Stimulated activated CD4-positive, alpha-beta T cell treated with anti-CD3 and anti-CD28 coated beads, TNF-alpha, amount 100 ng/mL, for 24 hours (primary cell): Measurements from ENCODE around the gene KCNK7.

Source experiments
- DNase-seq, 3 experiments: peaks; one replicate each; pipeline ENCODE4 v3.0.0-alpha.2; 2020; ENCODE audit warnings: low read depth in 3 of 3

Gene KCNK7

GRCh38 chr11:65611028-65611757 lies 15.6 kb upstream of the KCNK7 start:
- DNase-seq = no peak

- DNase-seq = no peak
These were observed 14.8 kb upstream of the KCNK7 start for GRCh38 chr11:65610404-65610803.

GRCh38 chr11:65609665-65610064 lies 14.1 kb upstream of the KCNK7 start:
- no peak for DNase-seq

DNA sequence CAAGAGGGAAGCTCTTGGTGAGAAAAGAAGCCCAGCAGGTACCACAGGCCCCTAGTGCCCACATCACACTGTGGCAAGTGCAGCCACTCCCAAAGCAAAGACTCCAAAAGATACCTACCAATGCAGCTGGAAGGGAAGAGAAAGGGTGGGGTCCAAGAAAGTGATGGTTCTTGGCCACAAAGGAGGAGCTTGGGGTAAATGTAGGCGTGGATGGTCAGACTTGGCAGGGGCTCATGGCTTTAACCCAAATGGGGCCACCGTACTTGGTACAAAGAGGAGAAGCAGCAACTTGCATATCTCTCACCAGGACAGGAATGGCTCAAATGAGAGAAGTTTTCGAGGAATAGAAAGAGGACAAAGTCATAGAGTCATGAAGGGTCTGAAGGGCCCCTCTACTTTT lies 13.6 kb upstream of the KCNK7 start:
- no peak for DNase-seq

GRCh38 chr11:65607614-65608426 lies 12.2 kb upstream of the KCNK7 start:
- no peak for DNase-seq

- no peak for DNase-seq
These were observed 11.4 kb upstream of the KCNK7 start for GRCh38 chr11:65606876-65607613.

- no peak for DNase-seq
These were observed 8.7 kb upstream of the KCNK7 start for GRCh38 chr11:65604258-65604657.

- no peak for DNase-seq
These were observed 4.3 kb upstream of the KCNK7 start for GRCh38 chr11:65599955-65600246.

DNA sequence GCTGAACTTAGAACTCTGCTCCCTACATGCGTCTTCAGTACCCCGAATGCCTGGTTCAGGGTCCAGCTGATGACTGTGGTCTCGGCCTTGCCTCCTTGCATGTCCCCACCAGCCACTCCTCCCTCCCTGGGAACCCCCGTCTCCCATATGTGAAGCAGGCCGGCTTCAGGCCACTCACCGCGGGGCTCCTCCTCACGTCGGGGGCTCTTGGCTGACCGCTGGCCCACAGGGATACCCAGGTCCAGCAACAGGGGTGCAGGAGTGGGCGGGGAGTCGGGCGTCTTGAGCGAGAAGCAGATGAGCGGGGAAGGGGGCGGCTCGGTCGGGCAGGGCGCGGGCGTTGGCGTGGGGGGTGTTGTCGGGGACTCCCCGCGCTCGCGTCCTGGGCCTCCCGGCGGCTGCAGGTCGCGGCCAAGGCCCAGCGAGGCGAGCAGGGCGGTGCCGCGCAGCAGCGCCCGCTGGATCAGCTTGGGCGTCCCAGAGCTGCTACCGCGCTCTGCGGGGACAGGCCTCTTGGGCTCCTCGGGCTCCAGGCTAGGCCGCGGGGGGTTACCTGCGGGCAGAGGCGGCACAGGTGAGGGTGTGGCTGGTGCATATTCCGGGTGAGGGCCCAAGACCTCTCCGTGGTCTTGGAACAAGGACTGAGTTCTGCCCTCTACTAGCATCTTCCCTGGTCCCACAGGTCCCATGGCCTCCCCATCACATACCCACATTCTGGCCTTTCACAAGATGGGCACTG lies 3.8 kb upstream of the KCNK7 start:
- DNase-seq = no peak

DNA sequence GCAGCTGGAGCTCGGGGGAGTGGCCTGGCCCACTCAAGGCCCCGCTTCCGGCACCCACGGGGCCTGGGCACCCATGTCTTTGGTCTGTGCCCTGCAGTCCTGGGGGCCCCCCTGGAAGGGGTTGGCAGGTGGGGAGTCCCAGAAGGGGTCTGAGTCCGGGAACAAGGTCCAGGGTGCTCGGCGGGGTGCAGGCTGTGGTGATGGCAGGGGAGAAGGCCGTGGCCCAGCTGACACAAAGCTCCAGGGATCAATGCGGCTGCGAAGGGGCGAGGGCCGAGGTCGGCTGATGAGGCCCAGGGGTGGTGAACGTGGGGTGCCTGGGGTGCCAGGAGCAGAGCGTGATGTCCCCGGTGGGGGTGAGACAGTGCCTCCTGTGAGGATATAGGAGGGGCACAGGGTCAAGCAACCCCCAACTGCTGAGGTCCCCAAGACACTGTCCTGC lies 2.7 kb upstream of the KCNK7 start:
- DNase-seq = no peak

DNA sequence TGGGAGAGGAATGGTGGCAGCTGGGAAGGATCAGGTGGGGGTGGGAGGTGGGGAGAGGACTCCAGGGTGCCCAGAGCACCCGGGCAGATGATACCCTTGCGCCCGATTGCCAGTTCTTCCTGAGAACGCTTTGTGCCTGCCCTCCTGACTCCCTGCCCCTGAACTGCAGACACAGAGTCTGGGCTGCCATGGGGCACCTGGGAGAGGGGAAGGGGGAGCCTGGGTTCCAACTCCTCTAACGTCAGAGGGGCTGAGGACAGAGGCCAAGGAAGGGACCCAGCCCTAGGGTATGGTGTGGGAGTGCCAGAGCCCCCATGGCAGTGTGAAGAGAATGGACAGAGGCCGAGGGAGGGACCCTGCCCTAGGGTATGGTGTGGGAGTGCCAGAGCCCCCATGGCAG lies 920 bp upstream of the KCNK7 start:
- DNase-seq = no peak

DNA sequence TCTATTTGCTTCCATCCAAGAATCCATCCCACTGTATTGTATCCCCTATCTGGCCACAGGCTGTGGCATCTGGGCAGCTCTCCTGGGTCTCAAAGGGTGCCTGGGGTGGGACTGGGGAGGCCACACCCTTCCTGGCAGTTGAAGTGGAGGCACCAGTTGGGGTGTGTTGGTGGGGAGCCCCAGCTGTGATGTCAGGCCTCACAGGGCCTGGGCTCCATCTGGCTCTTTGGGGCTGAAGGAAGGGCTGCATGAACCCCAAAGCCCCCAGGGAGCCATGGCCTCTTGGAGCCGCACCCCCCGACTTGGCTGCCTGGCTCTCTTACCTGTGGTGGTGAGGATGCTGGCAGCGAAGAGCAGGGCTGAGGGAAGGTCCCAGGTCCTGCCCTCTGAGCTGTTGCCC lies 469 bp downstream of the KCNK7 start:
- DNase-seq = no peak

DNA sequence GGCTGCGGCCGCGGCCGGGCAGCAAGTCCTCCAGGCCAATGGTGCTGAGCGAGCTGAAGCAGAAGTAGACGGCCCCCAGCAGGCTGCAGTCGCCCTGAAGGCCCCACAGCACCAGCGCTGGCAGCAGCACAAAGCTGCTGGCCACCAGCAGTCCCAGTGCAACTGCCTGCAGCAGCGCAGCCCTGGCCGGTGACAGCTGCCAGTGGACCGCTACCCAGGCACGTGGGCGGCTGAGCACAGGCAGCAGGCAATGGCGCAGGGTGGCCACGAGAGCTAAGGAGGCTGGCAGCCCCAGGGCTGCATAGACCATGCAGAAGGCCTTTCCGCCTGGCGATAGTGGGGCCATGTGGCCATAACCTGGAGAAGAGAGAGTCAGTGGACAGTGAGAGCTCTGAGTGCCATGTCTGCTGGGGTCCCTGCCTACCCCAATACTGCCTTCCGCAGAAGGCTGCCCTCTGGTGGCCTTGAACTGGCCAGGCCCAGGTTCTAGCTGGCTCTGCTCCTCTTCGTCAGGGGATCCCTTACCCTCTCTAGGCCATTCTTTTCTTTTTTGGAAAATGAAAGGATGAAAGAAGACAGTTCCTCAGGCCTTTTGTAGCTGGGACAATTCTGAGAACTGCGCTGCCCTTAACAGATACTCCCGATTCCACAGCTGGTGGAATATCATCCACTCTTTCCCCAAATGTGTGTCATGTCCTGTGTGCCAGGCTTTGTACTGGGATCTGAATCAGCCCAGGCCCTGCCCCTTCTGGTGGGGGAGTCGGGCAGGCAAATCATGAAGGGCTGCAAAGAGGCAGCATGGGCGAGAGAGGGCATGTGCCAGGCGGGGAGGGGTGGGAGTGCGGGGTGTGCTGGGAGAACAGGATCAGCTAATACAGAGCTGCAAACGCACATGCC lies 1.8 kb downstream of the KCNK7 start:
- no peak for DNase-seq

DNA sequence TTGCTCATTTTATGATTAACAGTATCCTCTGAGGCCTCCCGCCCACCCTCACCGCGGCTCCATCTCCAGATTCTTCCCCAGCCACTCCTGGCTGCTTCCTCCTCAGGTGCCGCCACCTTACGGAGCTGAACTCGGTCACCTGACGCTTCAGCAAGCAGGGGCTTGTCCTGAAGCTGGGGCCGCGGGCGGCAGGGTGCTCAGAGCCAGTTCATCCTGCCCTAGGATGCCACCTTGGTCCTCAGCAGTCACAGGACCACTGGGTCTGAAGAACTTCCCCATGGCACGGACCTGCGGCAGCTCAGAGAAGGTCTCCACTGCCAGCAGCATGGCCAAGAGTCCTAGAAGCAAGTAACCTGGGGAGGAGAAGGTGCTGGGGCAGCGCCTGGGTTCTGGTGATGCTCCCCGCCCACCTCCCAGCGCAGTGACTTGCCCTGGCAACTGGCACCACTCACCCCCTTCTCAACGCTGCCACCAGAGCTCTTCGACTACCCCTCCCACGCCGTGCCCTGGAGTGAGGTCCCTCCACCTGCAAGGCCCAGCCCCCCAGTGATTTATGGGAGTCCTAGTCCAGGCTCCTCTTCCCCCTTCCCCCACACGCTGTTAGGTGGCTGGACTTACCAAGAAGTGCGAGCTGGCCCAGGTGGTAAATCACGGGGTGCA lies 2.6 kb downstream of the KCNK7 start:
- no peak for DNase-seq

GRCh38 chr11:65591939-65592857 lies 3.4 kb downstream of the KCNK7 start:
- DNase-seq = no peak

- no peak for DNase-seq
These were observed 5.3 kb downstream of the KCNK7 start for GRCh38 chr11:65590240-65590738.

GRCh38 chr11:65589444-65590239 lies 6.0 kb downstream of the KCNK7 start:
- peak in 1 of 3 experiments; percentile 38 for DNase-seq
